Fibroblast of lung (primary cell): ENCODE results near the gene RNASE4. TPM values are rescaled to one million over a fixed set of nuclear protein-coding genes. Genes with fewer than 3 reads are reported as not detected.

ENCODE experiments used
- DNase-seq, 2 donors: peaks; one replicate each; pipeline versions ENCODE4 v3.0.0 to v3.0.0-alpha.2; 2010; ENCODE audit warnings: low read depth in 2 of 2
- H2AFZ ChIP-seq: 2 replicates; pipeline ENCODE4 v1.5.1; 2012; ENCODE audit warnings: low read length, control low read depth, inconsistent platforms
- H3K27ac ChIP-seq: 2 replicates; pipeline ENCODE4 v1.5.1; 2011; ENCODE audit warnings: low read length, control low read depth; ENCODE audit not compliant: insufficient read depth
- H3K27me3 ChIP-seq: 2 replicates; pipeline ENCODE4 v1.5.1; 2011; ENCODE audit warnings: mild to moderate bottlenecking, low read length; ENCODE audit not compliant: control insufficient read depth, insufficient read depth
- H3K36me3 ChIP-seq: 2 replicates; pipeline ENCODE4 v1.5.1; 2011; ENCODE audit warnings: low read length; ENCODE audit not compliant: control insufficient read depth, insufficient read depth
- H3K4me1 ChIP-seq: 2 replicates; pipeline ENCODE4 v1.5.1; 2011; ENCODE audit warnings: low read length; ENCODE audit not compliant: control insufficient read depth, insufficient read depth; ENCODE audit errors: extremely low read depth
- H3K4me2 ChIP-seq: 2 replicates; pipeline ENCODE4 v1.5.1; 2011; ENCODE audit warnings: low read length, control low read depth; ENCODE audit not compliant: insufficient read depth; ENCODE audit errors: extremely low read depth
- H3K4me3 ChIP-seq, 4 experiments: fragments of 200-600 bp in 1 of 4; sonication (generic) in 1 of 4; replicated peaks in 1 of 4; 2 replicates each; pipeline ENCODE4 v1.5.1; 2011 to 2016; ENCODE audit warnings: low read length in 4 of 4, low read depth in 3 of 4, mild to moderate bottlenecking in 3 of 4, control low read depth in 2 of 4, inconsistent platforms in 1 of 4, mixed read lengths in 1 of 4; ENCODE audit not compliant: insufficient read depth in 1 of 4; ENCODE audit errors: control extremely low read depth in 1 of 4
- H3K79me2 ChIP-seq: 2 replicates; pipeline ENCODE4 v1.5.1; 2012; ENCODE audit warnings: mild to moderate bottlenecking, low read length, inconsistent platforms; ENCODE audit not compliant: control insufficient read depth, insufficient read depth
- H3K9ac ChIP-seq: 2 replicates; pipeline ENCODE4 v1.5.1; 2011; ENCODE audit warnings: mild to moderate bottlenecking, low read length, control low read depth; ENCODE audit not compliant: insufficient read depth
- H3K9me3 ChIP-seq: 2 replicates; pipeline ENCODE4 v1.5.1; 2012; ENCODE audit warnings: low read depth, low read length; ENCODE audit not compliant: control insufficient read depth, insufficient read depth
- H4K20me1 ChIP-seq: 2 replicates; pipeline ENCODE4 v1.5.1; 2011; ENCODE audit warnings: low read length; ENCODE audit not compliant: control insufficient read depth, insufficient read depth; ENCODE audit errors: extremely low read depth
- CTCF ChIP-seq, 2 donors: IDR thresholded peaks in 1 of 2; conservative IDR thresholded peaks in 1 of 2; 1 replicate in 1 of 2; 2 replicates in 1 of 2; pipeline ENCODE4 v1.5.1; 2011 to 2012; ENCODE audit warnings: low read length in 2 of 2, control low read depth in 1 of 2, inconsistent platforms in 1 of 2, low read depth in 1 of 2, mild to moderate bottlenecking in 1 of 2
- EZH2 ChIP-seq: IDR thresholded peaks from 2 replicates; pipeline ENCODE4 v1.5.1; 2012; ENCODE audit warnings: low read length, control low read depth, mild to moderate bottlenecking; ENCODE audit errors: missing control alignments
- polyA plus RNA-seq, 2 donors: library from polyadenylated mRNA; depleted of rRNA in 1 of 2; stranded (reverse) in 1 of 2; unstranded in 1 of 2; fragments of >200 nt; gene quantifications; 2 replicates each; pipeline ENCODE4 v1.2.1, GENCODE V29; 2011 to 2012; ENCODE audit warnings: missing spikeins in 1 of 2
- total RNA-seq: library from RNA; depleted of rRNA; stranded (reverse); fragments of >200 nt; gene quantifications from 2 replicates; pipeline ENCODE4 v1.2.1, GENCODE V29; 2014

Gene RNASE4
- total and polyA plus RNA-seq, 2 donors (not counting 1 experiment from before 2014, with no cell fraction given): 22.1 to 43.9 TPM

GRCh38 chr14:20688167-20688839 is 3.9 kb downstream of the RNASE4 start, which contains the start of gene ANG:
TSS of gene ANG (plus strand) at chr14:20688764. CDS start at chr14:20693565, 4,801 bp downstream.
- Histone ChIP-seq H3K4me1 (no peaks in the 10 kb centered on the region), H3K27ac (no peak within 1 kb of the TSS)

GRCh38 chr14:20690848-20691640 is 6.7 kb downstream of the RNASE4 start:
- Histone ChIP-seq H3K9me3 (no peaks in the 10 kb centered on the region), H4K20me1 (no peaks in the 10 kb centered on the region), H3K9ac (no peak overlapping the region), H3K79me2 (no peaks in the 10 kb centered on the region), H3K27ac (no peak overlapping the region), H3K4me3 (no peak overlapping the region), H3K4me1 (no peaks in the 10 kb centered on the region), H3K27me3 (no peaks in the 10 kb centered on the region), H3K4me2 (no peak overlapping the region), H3K36me3 (no peaks in the 10 kb centered on the region), H2AFZ (no peak overlapping the region)
- TF ChIP-seq EZH2 (no peak), CTCF (conservative IDR thresholded peaks at IDR 0.05 in 1 of 2, IDR thresholded peaks at IDR 0.05 in 1 of 2; ENCODE audit: low read depth in 1 of 2, low read length in 2 of 2) (peak; percentile 86 to 92)
- DNase-seq: peak; percentile 58 to 76

More at GRCh38 chr14:20688167-20688839, 3.9 kb downstream of the RNASE4 start, which contains the start of gene ANG:
- Histone ChIP-seq H4K20me1 (no peaks in the 10 kb centered on the region), H3K4me3 (no peak within 1 kb of the TSS), H3K9me3 (no peaks in the 10 kb centered on the region), H2AFZ (no peak within 1 kb of the TSS), H3K79me2 (no peaks in the 10 kb centered on the region), H3K27me3 (no peaks in the 10 kb centered on the region), H3K36me3 (no peaks in the 10 kb centered on the region), H3K9ac (no peak within 1 kb of the TSS), H3K4me2 (no peak within 1 kb of the TSS)
- no peak for DNase-seq
- no peak for TF ChIP-seq CTCF (conservative IDR thresholded peaks at IDR 0.05 in 1 of 2, IDR thresholded peaks at IDR 0.05 in 1 of 2; ENCODE audit: low read depth in 1 of 2, low read length in 2 of 2)
- no peak for TF ChIP-seq EZH2

GRCh38 chr14:20692116-20692751 is 7.9 kb downstream of the RNASE4 start:
- Histone ChIP-seq H4K20me1 (no peaks in the 10 kb centered on the region), H3K9ac (no peak overlapping the region), H3K4me1 (no peaks in the 10 kb centered on the region), H3K9me3 (no peaks in the 10 kb centered on the region), H2AFZ (no peak overlapping the region), H3K4me3 (no peak overlapping the region), H3K79me2 (no peaks in the 10 kb centered on the region), H3K27ac (no peak overlapping the region), H3K27me3 (no peaks in the 10 kb centered on the region), H3K36me3 (no peaks in the 10 kb centered on the region), H3K4me2 (no peak overlapping the region)
- DNase-seq: no peak
- TF ChIP-seq CTCF (conservative IDR thresholded peaks at IDR 0.05 in 1 of 2, IDR thresholded peaks at IDR 0.05 in 1 of 2; ENCODE audit: low read depth in 1 of 2, low read length in 2 of 2) (no peak), EZH2 (no peak)
